HepG2 (cell line): Measurements from ENCODE around the gene IPO13. TPM values are rescaled to one million over a fixed set of nuclear protein-coding genes. Genes with fewer than 3 reads are reported as not detected.

Experiments
- HOXD1 ChIP-seq: sonication (generic); formaldehyde crosslinking; IDR thresholded peaks from 2 replicates; pipeline ENCODE4 v1.5.0; 2020; ENCODE audit warnings: missing genetic modification reagents
- MAFK ChIP-seq, 2 experiments: IDR thresholded peaks in 1 of 2; conservative IDR thresholded peaks in 1 of 2; 2 replicates each; pipeline ENCODE4 v1.6.1; 2011; ENCODE audit warnings: improper control_type of control experiment in 2 of 2, low read length in 2 of 2
- REST ChIP-seq, 2 experiments: IDR thresholded peaks; 2 replicates each; pipeline ENCODE4 v1.6.1; 2011 to 2012; ENCODE audit warnings: low read length in 2 of 2, borderline replicate concordance in 1 of 2, low read depth in 1 of 2, mild to moderate bottlenecking in 1 of 2, moderate library complexity in 1 of 2
- SMC3 ChIP-seq: IDR thresholded peaks from 2 replicates; pipeline ENCODE4 v1.6.1; 2011; ENCODE audit warnings: low read length, improper control_type of control experiment
- SOX6 ChIP-seq, 2 experiments: fragments of 450-650 bp in 1 of 2; sonication (generic) in 1 of 2; formaldehyde crosslinking in 1 of 2; IDR thresholded peaks; 2 replicates each; pipeline versions ENCODE4 v1.4.0 to v1.6.1; 2017 to 2020; ENCODE audit warnings: antibody characterized with exemption in 1 of 2, mild to moderate bottlenecking in 1 of 2, missing genetic modification reagents in 1 of 2
- U2AF1 ChIP-seq: fragments of 200-400 bp; formaldehyde crosslinking; optimal IDR thresholded peaks from 2 replicates; pipeline ENCODE3; 2017; ENCODE audit warnings: mild to moderate bottlenecking, low read depth, low read length
- YY1 ChIP-seq: IDR thresholded peaks from 2 replicates; pipeline ENCODE4 v1.6.1; 2011; ENCODE audit warnings: low read length, low read depth, moderate library complexity, mild to moderate bottlenecking; ENCODE audit not compliant: insufficient read depth, insufficient replicate concordance
- ZMYM2 ChIP-seq: sonication (generic); formaldehyde crosslinking; IDR thresholded peaks from 2 replicates; pipeline ENCODE4 v1.8.0; 2022; ENCODE audit warnings: mild to moderate bottlenecking, missing genetic modification reagents
- ZNF576 ChIP-seq: sonication (generic); formaldehyde crosslinking; IDR thresholded peaks from 2 replicates; pipeline ENCODE4 v1.4.0; 2020; ENCODE audit warnings: mild to moderate bottlenecking, missing genetic modification reagents
- ZNF589 ChIP-seq: sonication (generic); formaldehyde crosslinking; conservative IDR thresholded peaks from 2 replicates; pipeline ENCODE4 v1.8.0; 2022; ENCODE audit warnings: mild to moderate bottlenecking, moderate library complexity, missing genetic modification reagents
- ZNF607 ChIP-seq: sonication (generic); formaldehyde crosslinking; IDR thresholded peaks from 2 replicates; pipeline ENCODE4 v1.5.1; 2020; ENCODE audit warnings: missing genetic modification reagents, mild to moderate bottlenecking, borderline replicate concordance
- polyA plus RNA-seq, 8 experiments: library from polyadenylated mRNA; depleted of rRNA in 3 of 8; stranded (reverse) in 7 of 8; unstranded in 1 of 8; fragments of >200 nt; fragmentation: Illumina TruSeq in 4 of 8; extraction: Trizol in 4 of 8; gene quantifications; 2 replicates each; pipeline versions ENCODE4 v1.2.1 to v1.2.3, GENCODE V29; 2011 to 2016; ENCODE audit warnings: low read depth in 4 of 8, missing spikeins in 1 of 8, mixed read lengths in 1 of 8; ENCODE audit not compliant: insufficient read depth in 1 of 8
- total RNA-seq, 5 experiments: library from RNA; depleted of rRNA; stranded (reverse); fragments of >200 nt; fragmentation: Illumina TruSeq; extraction: Trizol; gene quantifications; 2 replicates each; pipeline ENCODE4 v1.2.3, GENCODE V29; 2016; ENCODE audit warnings: low read depth in 1 of 5
- TF ChIP-seq, protein P1 (sequence below): IDR thresholded peaks from 2 replicates; pipeline ENCODE4 v1.6.1; 2016; ENCODE audit warnings: mild to moderate bottlenecking, missing biosample characterization, missing genetic modification reagents
- TF ChIP-seq, protein P2 (sequence below): sonication (generic); formaldehyde crosslinking; IDR thresholded peaks from 2 replicates; pipeline ENCODE4 v1.4.0; 2020; ENCODE audit warnings: mild to moderate bottlenecking, low read depth, missing genetic modification reagents
- TF ChIP-seq, protein P3 (sequence below): sonication (generic); formaldehyde crosslinking; IDR thresholded peaks from 2 replicates; pipeline ENCODE4 v1.5.0; 2020; ENCODE audit warnings: missing genetic modification reagents

Gene IPO13
- total and polyA plus RNA-seq, 2 of the 13 experiments (the other 11 are each of a cell fraction or from before 2014, with no cell fraction given) = 12.9 to 15.6 TPM

- TF ChIP-seq, protein P1, sequence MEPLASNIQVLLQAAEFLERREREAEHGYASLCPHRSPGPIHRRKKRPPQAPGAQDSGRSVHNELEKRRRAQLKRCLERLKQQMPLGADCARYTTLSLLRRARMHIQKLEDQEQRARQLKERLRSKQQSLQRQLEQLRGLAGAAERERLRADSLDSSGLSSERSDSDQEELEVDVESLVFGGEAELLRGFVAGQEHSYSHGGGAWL (CRISPR knock-in tag) = 0 out of 2 replicates have a peak, but pooled peaks have one; percentile 29
- TF ChIP-seq, protein P2, sequence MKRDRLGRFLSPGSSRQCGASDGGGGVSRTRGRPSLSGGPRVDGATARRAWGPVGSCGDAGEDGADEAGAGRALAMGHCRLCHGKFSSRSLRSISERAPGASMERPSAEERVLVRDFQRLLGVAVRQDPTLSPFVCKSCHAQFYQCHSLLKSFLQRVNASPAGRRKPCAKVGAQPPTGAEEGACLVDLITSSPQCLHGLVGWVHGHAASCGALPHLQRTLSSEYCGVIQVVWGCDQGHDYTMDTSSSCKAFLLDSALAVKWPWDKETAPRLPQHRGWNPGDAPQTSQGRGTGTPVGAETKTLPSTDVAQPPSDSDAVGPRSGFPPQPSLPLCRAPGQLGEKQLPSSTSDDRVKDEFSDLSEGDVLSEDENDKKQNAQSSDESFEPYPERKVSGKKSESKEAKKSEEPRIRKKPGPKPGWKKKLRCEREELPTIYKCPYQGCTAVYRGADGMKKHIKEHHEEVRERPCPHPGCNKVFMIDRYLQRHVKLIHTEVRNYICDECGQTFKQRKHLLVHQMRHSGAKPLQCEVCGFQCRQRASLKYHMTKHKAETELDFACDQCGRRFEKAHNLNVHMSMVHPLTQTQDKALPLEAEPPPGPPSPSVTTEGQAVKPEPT (CRISPR knock-in tag) = no peak
- peak; percentile 20 for TF ChIP-seq YY1
- TF ChIP-seq ZNF576 (CRISPR knock-in tag) = 0 out of 2 replicates have a peak, but pooled peaks have one; percentile 54
- TF ChIP-seq SMC3 = peak; percentile 72
- TF ChIP-seq MAFK (conservative IDR thresholded peaks at IDR 0.05 in 1 of 2, IDR thresholded peaks at IDR 0.05 in 1 of 2; ENCODE audit: low read length in 2 of 2) = no peak
- TF ChIP-seq, protein P3, sequence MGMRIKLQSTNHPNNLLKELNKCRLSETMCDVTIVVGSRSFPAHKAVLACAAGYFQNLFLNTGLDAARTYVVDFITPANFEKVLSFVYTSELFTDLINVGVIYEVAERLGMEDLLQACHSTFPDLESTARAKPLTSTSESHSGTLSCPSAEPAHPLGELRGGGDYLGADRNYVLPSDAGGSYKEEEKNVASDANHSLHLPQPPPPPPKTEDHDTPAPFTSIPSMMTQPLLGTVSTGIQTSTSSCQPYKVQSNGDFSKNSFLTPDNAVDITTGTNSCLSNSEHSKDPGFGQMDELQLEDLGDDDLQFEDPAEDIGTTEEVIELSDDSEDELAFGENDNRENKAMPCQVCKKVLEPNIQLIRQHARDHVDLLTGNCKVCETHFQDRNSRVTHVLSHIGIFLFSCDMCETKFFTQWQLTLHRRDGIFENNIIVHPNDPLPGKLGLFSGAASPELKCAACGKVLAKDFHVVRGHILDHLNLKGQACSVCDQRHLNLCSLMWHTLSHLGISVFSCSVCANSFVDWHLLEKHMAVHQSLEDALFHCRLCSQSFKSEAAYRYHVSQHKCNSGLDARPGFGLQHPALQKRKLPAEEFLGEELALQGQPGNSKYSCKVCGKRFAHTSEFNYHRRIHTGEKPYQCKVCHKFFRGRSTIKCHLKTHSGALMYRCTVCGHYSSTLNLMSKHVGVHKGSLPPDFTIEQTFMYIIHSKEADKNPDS (CRISPR knock-in tag) = peak; percentile 43; the same call in 1 of the 2 replicates
- 0 out of 2 replicates have a peak, but pooled peaks have one; percentile 14 for TF ChIP-seq HOXD1
- 0 out of 2 replicates have a peak, but pooled peaks have one; percentile 16 for TF ChIP-seq ZNF607 (CRISPR knock-in tag)
- TF ChIP-seq ZNF589 (CRISPR knock-in tag) = no peak
- TF ChIP-seq SOX6 (IDR thresholded peaks at IDR 0.05) = no peak
- 0 out of 2 replicates have a peak, but pooled peaks have one; percentile 9 for TF ChIP-seq SOX6 (CRISPR knock-in tag; IDR thresholded peaks at IDR 0.05)
- TF ChIP-seq U2AF1 = peak; percentile 10
- no peak for TF ChIP-seq REST (IDR thresholded peaks at IDR 0.05; ENCODE audit: borderline replicate concordance in 1 of 2, low read depth in 1 of 2, low read length in 2 of 2)
- peak; percentile 64; the same call in 1 of the 2 replicates for TF ChIP-seq ZMYM2
Observed at GRCh38 chr1:43934101-43934985, 12.4 kb upstream of the IPO13 start (continued).
